ENCODE data around the gene FBN1.

GRCh38 chr15:48581219-48581618 lies 64.3 kb downstream of the FBN1 start:
- TF ChIP-seq, protein P1, sequence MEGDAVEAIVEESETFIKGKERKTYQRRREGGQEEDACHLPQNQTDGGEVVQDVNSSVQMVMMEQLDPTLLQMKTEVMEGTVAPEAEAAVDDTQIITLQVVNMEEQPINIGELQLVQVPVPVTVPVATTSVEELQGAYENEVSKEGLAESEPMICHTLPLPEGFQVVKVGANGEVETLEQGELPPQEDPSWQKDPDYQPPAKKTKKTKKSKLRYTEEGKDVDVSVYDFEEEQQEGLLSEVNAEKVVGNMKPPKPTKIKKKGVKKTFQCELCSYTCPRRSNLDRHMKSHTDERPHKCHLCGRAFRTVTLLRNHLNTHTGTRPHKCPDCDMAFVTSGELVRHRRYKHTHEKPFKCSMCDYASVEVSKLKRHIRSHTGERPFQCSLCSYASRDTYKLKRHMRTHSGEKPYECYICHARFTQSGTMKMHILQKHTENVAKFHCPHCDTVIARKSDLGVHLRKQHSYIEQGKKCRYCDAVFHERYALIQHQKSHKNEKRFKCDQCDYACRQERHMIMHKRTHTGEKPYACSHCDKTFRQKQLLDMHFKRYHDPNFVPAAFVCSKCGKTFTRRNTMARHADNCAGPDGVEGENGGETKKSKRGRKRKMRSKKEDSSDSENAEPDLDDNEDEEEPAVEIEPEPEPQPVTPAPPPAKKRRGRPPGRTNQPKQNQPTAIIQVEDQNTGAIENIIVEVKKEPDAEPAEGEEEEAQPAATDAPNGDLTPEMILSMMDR (IDR thresholded peaks at IDR 0.05): no peak
- TF ChIP-seq POLR2A (IDR thresholded peaks at IDR 0.05): no peak
